Endothelial cell of umbilical vein (primary cell): ENCODE results near the gene ABCA9.

Experiments used
- POLR2A ChIP-seq: IDR thresholded peaks from 2 replicates; pipeline ENCODE4 v1.6.1; 2012; ENCODE audit warnings: low read depth, mild to moderate bottlenecking, control low read depth, low read length
- POLR2AphosphoS5 ChIP-seq: IDR thresholded peaks from 2 replicates; pipeline ENCODE4 v1.6.1; 2012; ENCODE audit warnings: low read depth, mild to moderate bottlenecking, control low read depth, low read length, moderate library complexity; ENCODE audit not compliant: insufficient read depth
- TF ChIP-seq, protein P1 (sequence below), 2 donors: IDR thresholded peaks; 1 replicate in 1 of 2; 2 replicates in 1 of 2; pipeline ENCODE4 v1.5.1; 2011; ENCODE audit warnings: low read length in 2 of 2, mild to moderate bottlenecking in 2 of 2, moderate library complexity in 2 of 2, control low read depth in 1 of 2, inconsistent platforms in 1 of 2, low read depth in 1 of 2; ENCODE audit not compliant: insufficient read depth in 1 of 2; ENCODE audit errors: extremely low read depth in 1 of 2

GRCh38 chr17:69093995-69094394 is 33.3 kb upstream of the ABCA9 start:
- TF ChIP-seq, protein P1, sequence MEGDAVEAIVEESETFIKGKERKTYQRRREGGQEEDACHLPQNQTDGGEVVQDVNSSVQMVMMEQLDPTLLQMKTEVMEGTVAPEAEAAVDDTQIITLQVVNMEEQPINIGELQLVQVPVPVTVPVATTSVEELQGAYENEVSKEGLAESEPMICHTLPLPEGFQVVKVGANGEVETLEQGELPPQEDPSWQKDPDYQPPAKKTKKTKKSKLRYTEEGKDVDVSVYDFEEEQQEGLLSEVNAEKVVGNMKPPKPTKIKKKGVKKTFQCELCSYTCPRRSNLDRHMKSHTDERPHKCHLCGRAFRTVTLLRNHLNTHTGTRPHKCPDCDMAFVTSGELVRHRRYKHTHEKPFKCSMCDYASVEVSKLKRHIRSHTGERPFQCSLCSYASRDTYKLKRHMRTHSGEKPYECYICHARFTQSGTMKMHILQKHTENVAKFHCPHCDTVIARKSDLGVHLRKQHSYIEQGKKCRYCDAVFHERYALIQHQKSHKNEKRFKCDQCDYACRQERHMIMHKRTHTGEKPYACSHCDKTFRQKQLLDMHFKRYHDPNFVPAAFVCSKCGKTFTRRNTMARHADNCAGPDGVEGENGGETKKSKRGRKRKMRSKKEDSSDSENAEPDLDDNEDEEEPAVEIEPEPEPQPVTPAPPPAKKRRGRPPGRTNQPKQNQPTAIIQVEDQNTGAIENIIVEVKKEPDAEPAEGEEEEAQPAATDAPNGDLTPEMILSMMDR (IDR thresholded peaks at IDR 0.05; ENCODE audit: extremely low read depth in 1 of 2, insufficient read depth in 1 of 2, low read depth in 1 of 2, low read length in 2 of 2), result no peak
- no peak for TF ChIP-seq POLR2AphosphoS5
- no peak for TF ChIP-seq POLR2A
